IPS DF 6.9 (cell line): ENCODE measurements around the gene SYNE1.

Source experiments
- DNase-seq: peaks from one replicate; pipeline ENCODE4 v3.0.0-alpha.2; 2013; ENCODE audit warnings: low read depth, low spot score
- H3K27ac ChIP-seq: one replicate; pipeline ENCODE4 v1.5.1; 2013; ENCODE audit warnings: low read length, control low read depth
- H3K27me3 ChIP-seq: 2 replicates; pipeline ENCODE4 v1.6.1; 2013; ENCODE audit warnings: mild to moderate bottlenecking, low read length; ENCODE audit not compliant: control insufficient read depth, insufficient read depth
- H3K36me3 ChIP-seq: 2 replicates; pipeline ENCODE4 v1.6.1; 2013; ENCODE audit warnings: low read length; ENCODE audit not compliant: control insufficient read depth, insufficient read depth
- H3K4me1 ChIP-seq: 2 replicates; pipeline ENCODE4 v1.6.1; 2013; ENCODE audit warnings: low read length; ENCODE audit not compliant: control insufficient read depth, insufficient read depth
- H3K4me3 ChIP-seq: 2 replicates; pipeline ENCODE4 v1.5.1; 2013; ENCODE audit warnings: mild to moderate bottlenecking, low read length
- H3K9me3 ChIP-seq: 2 replicates; pipeline ENCODE4 v1.6.1; 2013; ENCODE audit warnings: low read length, inconsistent platforms; ENCODE audit not compliant: control insufficient read depth, insufficient read depth
- WGBS: extraction: QIAGEN DNeasy Blood & Tissue Kit; methylation state at CpG from one replicate; pipeline ENCODE4 v1.1.7; 2013; ENCODE audit warnings: mixed read lengths, missing lambda C conversion rate; ENCODE audit not compliant: insufficient read length, insufficient coverage; 5-methylcytosine and 5-hydroxymethylcytosine counted together

The SYNE1 gene

DNA sequence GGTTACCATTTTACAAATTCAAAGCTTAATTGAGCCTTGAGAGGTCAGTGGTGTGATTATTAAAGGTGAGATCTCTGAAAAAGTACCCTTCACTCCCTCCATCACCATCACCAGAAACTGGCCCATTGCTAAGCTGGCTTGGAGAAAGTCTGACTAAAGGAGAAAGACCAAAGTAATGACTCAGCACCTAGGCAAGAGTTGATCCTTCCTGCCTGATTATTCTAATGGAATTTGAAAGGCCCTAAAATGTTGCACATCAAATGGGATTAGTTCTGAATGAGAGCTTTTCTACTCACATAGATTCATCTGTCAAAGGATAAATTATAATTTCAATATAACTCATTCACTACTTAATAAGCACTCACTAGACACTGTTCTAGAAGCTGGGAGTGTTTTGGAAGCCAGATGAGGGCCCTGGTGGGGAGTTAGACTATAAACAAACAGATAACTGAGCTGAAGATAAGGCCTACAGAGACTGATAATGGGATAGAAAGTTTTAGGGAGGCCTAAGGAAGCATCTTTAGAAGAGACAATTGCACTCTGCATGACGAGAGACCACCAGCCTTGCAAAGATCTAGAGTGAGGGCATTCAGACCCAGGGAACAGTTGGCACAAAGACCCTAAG is 366.7 kb downstream of the SYNE1 start:
- no peak overlapping the region for H3K4me3 ChIP-seq
- WGBS = no CpG with 5 or more reads among the region's 1 CpG
- H3K27me3 ChIP-seq = no peaks in the 10 kb centered on the region
- H3K4me1 ChIP-seq = no peaks in the 10 kb centered on the region
- no peak overlapping the region for H3K27ac ChIP-seq
- no peaks in the 10 kb centered on the region for H3K36me3 ChIP-seq
- no peaks in the 10 kb centered on the region for H3K9me3 ChIP-seq
- no peak for DNase-seq

DNA sequence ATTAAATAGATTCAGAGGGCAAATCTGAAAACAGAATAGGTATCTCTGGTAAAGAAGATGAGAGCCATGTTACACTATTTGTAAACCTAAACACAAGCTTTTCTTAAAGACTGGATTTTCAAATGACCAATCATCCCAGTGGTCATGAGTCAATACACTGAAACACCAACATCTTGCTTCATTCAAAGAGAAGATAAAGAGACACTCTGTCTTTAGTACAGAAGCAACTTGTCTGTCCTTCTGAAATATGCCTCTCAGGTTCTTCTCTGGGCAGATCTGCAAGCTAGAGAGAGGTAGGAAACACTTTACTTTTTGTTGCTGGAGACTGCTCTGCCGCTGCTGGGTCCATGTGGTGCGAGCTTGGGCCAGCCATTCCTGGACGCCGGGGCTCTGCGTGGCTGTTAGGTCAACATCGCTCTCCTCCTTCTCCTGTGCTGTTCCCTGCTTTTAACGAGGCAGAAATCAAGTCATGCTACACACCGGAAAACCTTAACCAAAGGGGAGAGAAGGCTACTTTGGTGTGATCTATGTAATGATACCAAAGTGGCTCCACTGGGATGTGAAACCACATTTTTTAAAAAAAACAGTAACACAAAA is 368.2 kb downstream of the SYNE1 start:
- Histone ChIP-seq H3K9me3 (no peaks in the 10 kb centered on the region), H3K27ac (no peak overlapping the region), H3K36me3 (no peaks in the 10 kb centered on the region), H3K4me1 (no peaks in the 10 kb centered on the region), H3K4me3 (no peak overlapping the region), H3K27me3 (no peaks in the 10 kb centered on the region)
- no CpG with 5 or more reads among the region's 8 CpGs for WGBS
- DNase-seq = no peak

DNA sequence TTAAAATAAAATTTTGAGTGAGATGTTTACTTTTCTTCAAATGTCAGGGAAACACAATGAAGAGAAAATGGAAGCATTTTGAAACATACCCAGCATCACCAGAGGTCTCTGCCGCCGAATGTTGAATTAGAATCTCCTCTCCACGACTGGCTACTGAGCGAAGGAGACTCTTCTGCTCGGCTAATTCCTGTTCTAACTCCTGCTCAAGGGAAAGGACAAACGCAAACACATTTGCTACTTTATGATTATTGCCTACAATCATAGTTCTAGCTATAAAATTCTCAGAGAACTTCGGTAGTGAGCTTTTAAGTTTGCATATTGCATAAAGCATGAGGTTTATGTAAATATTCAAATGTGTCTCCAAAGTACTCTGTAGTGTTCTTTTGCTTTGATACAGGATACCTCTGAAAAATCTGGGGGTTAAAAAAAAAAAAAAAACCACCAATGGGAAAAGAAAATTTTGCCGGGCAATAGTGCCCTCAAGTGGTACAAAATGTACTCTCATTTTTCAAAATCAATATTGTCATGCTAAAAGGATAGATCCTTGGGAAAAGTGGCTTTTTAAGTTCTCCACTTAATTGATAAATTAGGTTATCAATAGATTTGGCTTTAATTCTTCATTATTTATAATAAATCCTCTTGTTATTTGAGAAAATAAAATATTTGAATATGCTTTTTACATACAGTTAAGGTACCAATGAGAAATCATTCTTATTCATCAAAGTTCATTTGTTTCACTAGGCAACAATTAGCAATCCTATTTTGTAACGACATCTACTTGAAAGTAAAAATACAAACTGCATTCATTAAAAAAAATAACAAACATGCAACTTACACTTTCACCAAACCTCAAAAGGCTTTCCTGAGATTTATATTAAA is 369.0 kb downstream of the SYNE1 start:
- H3K27me3 ChIP-seq = no peaks in the 10 kb centered on the region
- H3K4me3 ChIP-seq = no peak overlapping the region
- DNase-seq = no peak
- H3K27ac ChIP-seq = no peak overlapping the region
- no peaks in the 10 kb centered on the region for H3K36me3 ChIP-seq
- H3K4me1 ChIP-seq = no peaks in the 10 kb centered on the region
- no CpG with 5 or more reads among the region's 9 CpGs for WGBS
- no peaks in the 10 kb centered on the region for H3K9me3 ChIP-seq

DNA sequence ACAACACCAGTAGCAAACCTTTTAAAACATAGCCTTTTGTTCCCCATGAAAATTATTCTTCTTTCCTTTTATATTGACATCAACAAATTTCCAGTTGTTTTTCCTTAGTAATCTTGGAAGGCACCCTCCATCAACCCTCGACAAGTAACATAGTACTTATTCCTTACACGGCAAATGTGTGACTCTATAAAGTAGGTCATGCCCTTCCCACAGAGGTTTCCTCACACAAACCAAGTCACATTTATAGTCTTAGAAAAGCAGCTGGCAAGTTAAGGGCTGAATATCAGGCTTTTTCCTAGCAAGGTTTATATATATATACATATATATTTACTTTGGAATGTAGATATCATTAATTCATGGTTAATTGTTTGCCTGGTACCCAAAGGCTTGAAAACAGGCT is 371.5 kb downstream of the SYNE1 start:
- DNase-seq = no peak
- H3K4me3 ChIP-seq = no peak overlapping the region
- H3K27ac ChIP-seq = no peak overlapping the region
- WGBS = no CpG with 5 or more reads among the region's 2 CpGs
- no peaks in the 10 kb centered on the region for H3K27me3 ChIP-seq
- no peaks in the 10 kb centered on the region for H3K9me3 ChIP-seq
- peaks cover 1% of the 10 kb centered on the region; the same call in 1 of the 2 replicates for H3K4me1 ChIP-seq
- H3K36me3 ChIP-seq = no peaks in the 10 kb centered on the region

DNA sequence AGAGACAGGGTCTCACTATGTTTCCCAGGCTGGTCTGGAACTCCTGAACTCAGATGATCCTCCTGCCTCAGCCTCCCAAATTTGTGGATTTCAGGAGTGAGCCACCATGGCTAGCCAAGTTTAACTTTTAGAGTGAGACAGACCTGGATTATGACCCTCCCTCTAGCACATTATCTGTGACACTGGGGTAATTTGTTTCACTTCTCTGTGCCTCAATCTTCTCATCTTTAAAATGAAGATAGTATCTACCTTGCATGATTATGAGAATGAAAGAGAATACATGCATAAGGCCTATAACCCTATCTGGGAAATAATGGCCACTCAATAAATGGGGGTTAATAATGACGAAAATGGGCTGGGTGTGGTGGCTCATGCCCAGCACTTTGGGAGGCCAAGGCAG is 373.6 kb downstream of the SYNE1 start:
- Histone ChIP-seq H3K9me3 (no peaks in the 10 kb centered on the region), H3K27me3 (no peaks in the 10 kb centered on the region), H3K4me1 (peaks cover 1% of the 10 kb centered on the region; the same call in 1 of the 2 replicates), H3K36me3 (no peaks in the 10 kb centered on the region), H3K4me3 (no peak overlapping the region), H3K27ac (no peak overlapping the region)
- no CpG with 5 or more reads among the region's 1 CpG for WGBS
- no peak for DNase-seq

DNA sequence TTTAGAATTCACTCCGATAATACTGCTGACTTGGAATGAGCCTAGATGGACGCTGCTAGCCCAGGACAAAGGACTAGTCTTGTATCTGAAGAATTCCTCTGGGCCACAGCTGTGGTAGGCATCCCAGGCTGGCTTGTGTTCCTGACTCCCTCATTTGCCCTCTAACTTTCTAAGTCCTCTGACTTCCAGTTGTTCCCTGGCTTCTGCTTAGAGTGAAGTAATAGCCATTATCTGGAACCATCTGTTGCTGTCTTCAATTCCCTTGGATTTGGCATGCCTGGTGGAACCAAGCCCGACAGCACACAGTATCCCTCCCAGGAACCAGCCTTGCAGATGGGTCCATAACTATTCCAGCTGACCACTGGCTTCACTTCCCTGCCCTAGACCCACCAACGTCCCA is 376.0 kb downstream of the SYNE1 start:
- Histone ChIP-seq H3K4me3 (no peak overlapping the region), H3K9me3 (no peaks in the 10 kb centered on the region), H3K27ac (no peak overlapping the region), H3K36me3 (no peaks in the 10 kb centered on the region), H3K4me1 (peaks cover 1% of the 10 kb centered on the region; the same call in 1 of the 2 replicates), H3K27me3 (no peaks in the 10 kb centered on the region)
- no CpG with 5 or more reads among the region's 4 CpGs for WGBS
- DNase-seq = no peak

DNA sequence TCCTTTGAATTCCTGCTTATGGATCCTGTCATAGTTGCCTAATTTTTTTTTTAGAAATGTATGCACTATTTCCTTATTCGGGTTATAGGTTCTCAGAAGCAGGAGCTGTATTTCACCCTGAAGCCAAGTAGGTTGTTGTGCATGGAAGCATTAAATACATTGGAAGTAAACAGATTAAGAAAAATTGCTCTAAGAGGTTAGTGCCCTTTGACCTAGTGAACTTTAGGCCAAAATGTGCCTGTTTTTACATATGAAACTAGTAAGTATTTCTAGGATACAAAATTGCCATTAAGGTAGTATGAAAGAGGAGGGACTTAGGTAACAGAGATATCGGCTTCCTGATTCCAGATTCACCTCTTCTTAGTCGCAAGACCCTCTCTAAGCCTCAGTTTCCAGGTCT is 377.9 kb downstream of the SYNE1 start:
- H3K27ac ChIP-seq = no peak overlapping the region
- WGBS = no CpG with 5 or more reads among the region's 3 CpGs
- no peaks in the 10 kb centered on the region for H3K9me3 ChIP-seq
- no peak overlapping the region for H3K4me3 ChIP-seq
- no peak for DNase-seq
- H3K36me3 ChIP-seq = no peaks in the 10 kb centered on the region
- H3K4me1 ChIP-seq = peaks cover 1% of the 10 kb centered on the region; the same call in 1 of the 2 replicates
- H3K27me3 ChIP-seq = no peaks in the 10 kb centered on the region

DNA sequence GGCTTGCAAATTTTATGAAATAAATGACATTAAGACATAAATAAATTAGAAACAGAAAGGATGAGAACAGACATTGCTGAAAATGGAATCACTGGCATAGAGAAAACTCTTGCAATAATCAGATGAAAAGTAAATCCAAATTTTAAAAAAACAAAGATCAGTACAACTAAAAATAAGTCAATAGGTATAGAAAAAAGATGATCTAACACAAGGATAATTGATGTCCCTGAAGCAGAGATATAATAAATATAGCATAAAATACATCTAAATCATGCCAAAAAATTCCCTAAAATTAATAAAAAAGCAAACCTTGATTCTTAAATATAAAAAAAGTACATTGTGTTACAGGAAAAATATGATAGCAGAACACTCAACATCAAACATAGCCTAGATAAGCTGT is 379.6 kb downstream of the SYNE1 start:
- no peak for DNase-seq
- Histone ChIP-seq H3K27me3 (no peaks in the 10 kb centered on the region), H3K9me3 (no peaks in the 10 kb centered on the region), H3K4me1 (peaks cover 1% of the 10 kb centered on the region; the same call in 1 of the 2 replicates), H3K36me3 (no peaks in the 10 kb centered on the region), H3K4me3 (no peak overlapping the region), H3K27ac (no peak overlapping the region)

DNA sequence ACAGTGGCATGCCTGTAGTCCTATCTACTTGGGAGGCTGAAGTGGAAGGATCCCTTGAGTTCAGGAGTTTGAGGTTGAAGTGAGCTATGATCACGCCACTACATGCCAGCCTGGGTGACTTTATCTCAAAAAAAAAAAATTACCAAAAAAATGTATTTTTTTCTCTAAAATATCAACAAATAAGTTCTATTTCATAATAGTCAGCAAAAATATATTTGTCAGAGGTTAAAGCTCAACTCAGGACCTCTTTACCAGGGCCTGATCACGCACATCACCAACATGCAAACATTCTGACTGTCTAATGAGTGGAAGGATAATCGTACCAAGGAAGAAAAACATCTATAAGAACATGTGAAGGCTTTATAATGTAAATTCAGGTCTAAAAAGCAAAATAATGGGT is 387.0 kb downstream of the SYNE1 start:
- no peaks in the 10 kb centered on the region for H3K9me3 ChIP-seq

DNA sequence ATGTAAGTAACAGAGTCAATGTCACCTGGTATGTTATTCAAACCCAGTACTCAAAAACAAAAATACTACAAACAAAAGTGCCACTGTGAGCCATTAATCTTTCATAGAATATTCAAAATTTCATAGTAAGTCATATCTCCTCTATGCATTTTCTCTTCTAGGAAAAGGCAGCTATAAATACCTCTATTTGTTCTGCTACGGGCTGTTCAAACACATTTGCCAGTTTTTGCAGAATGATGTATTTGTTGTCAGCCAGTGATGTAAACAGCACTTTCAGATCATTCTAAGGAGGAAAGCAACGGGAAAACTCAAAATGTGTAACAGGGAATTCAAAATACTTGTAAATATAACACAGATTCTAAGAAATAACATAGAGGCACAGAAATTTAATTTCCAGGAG is 388.2 kb downstream of the SYNE1 start:
- Histone ChIP-seq H3K9me3 (no peaks in the 10 kb centered on the region), H3K4me1 (no peaks in the 10 kb centered on the region), H3K27ac (no peak overlapping the region), H3K27me3 (no peaks in the 10 kb centered on the region), H3K4me3 (no peak overlapping the region), H3K36me3 (no peaks in the 10 kb centered on the region)
- no peak for DNase-seq
- no CpG with 5 or more reads among the region's 2 CpGs for WGBS

More for the DNA sequence above, 387.0 kb downstream of the SYNE1 start:
- Histone ChIP-seq H3K4me3 (no peak overlapping the region), H3K36me3 (no peaks in the 10 kb centered on the region), H3K27ac (no peak overlapping the region), H3K27me3 (no peaks in the 10 kb centered on the region), H3K4me1 (no peaks in the 10 kb centered on the region)
- WGBS = no CpG with 5 or more reads among the region's 3 CpGs
- DNase-seq = no peak
